Tibial artery (tissue), 4 donors: ENCODE results near the gene SLC39A8.

Experiments
- DNase-seq, 2 donors: peaks; one replicate each; pipeline ENCODE4 v3.0.0-alpha.2; 2019
- H3K27ac ChIP-seq, 2 donors: fragments of 200-600 bp; sonication (generic) in 1 of 2; 1 replicate in 1 of 2; 2 replicates in 1 of 2; pipeline ENCODE4 v1.5.1; 2018 to 2019; ENCODE audit warnings: mild to moderate bottlenecking in 1 of 2
- H3K27me3 ChIP-seq, 2 donors: fragments of 200-600 bp; sonication (generic) in 1 of 2; one replicate each; pipeline versions ENCODE4 v1.5.1 to v1.6.0; 2016 to 2019
- H3K36me3 ChIP-seq, 3 donors: fragments of 200-600 bp; sonication (generic) in 2 of 3; one replicate each; pipeline ENCODE4 v1.5.1; 2016 to 2019; ENCODE audit warnings: mild to moderate bottlenecking in 2 of 3
- H3K4me1 ChIP-seq, 4 donors: fragments of 200-600 bp; sonication (generic) in 2 of 4; 1 replicate in 3 of 4; 2 replicates in 1 of 4; pipeline ENCODE4 v1.5.1; 2016 to 2019
- H3K4me3 ChIP-seq, 2 donors: fragments of 200-600 bp; sonication (generic) in 1 of 2; 1 replicate in 1 of 2; 2 replicates in 1 of 2; pipeline ENCODE4 v1.5.1; 2018 to 2019; ENCODE audit warnings: mild to moderate bottlenecking in 2 of 2
- H3K9me3 ChIP-seq, 3 donors: fragments of 200-600 bp; sonication (generic) in 1 of 3; one replicate each; pipeline ENCODE4 v1.5.1; 2016 to 2019
- CTCF ChIP-seq, 2 experiments: fragments of 200-600 bp in 1 of 2; fragments of 450-650 bp in 1 of 2; IDR thresholded peaks; one replicate each; pipeline ENCODE4 v1.5.1; 2017 to 2019; ENCODE audit warnings: antibody characterized with exemption in 2 of 2, mild to moderate bottlenecking in 1 of 2, moderate library complexity in 1 of 2
- intact Hi-C: fragments of 100-400 bp; cut with DNase I; formaldehyde crosslinking; loops from one replicate; pipeline ENCODE4 v1.15.0; 2023; ENCODE audit warnings: low total_unique reads

The SLC39A8 gene

GRCh38 chr4:102301167-102301566, 44.1 kb downstream of the SLC39A8 start:
- Histone ChIP-seq H3K36me3 (no peaks in the 10 kb centered on the region), H3K27me3 (no peaks in the 10 kb centered on the region), H3K27ac (no peak overlapping the region), H3K9me3 (no peaks in the 10 kb centered on the region), H3K4me1 (no peaks in the 10 kb centered on the region), H3K4me3 (no peak overlapping the region)
- intact Hi-C loops, result no loop called here
- DNase-seq, result no peak
- no peak for TF ChIP-seq CTCF (IDR thresholded peaks at IDR 0.05)

GRCh38 chr4:102299354-102300107, 45.8 kb downstream of the SLC39A8 start:
- H3K4me1 ChIP-seq, result no peaks in the 10 kb centered on the region
- H3K27me3 ChIP-seq, result no peaks in the 10 kb centered on the region
- no peaks in the 10 kb centered on the region for H3K36me3 ChIP-seq
- DNase-seq, result no peak
- H3K27ac ChIP-seq, result no peak overlapping the region
- peak; percentile 37 to 48 for TF ChIP-seq CTCF (IDR thresholded peaks at IDR 0.05)
- H3K9me3 ChIP-seq, result no peaks in the 10 kb centered on the region
- no peak overlapping the region for H3K4me3 ChIP-seq
- intact Hi-C loops, result no loop called here

- Histone ChIP-seq H3K27me3 (no peaks in the 10 kb centered on the region), H3K27ac (no peak overlapping the region), H3K4me1 (no peaks in the 10 kb centered on the region), H3K36me3 (no peaks in the 10 kb centered on the region), H3K4me3 (no peak overlapping the region), H3K9me3 (no peaks in the 10 kb centered on the region)
- no peak for TF ChIP-seq CTCF (IDR thresholded peaks at IDR 0.05)
- intact Hi-C loops, result no loop called here
- DNase-seq, result no peak
Observed at GRCh38 chr4:102298716-102299115, 46.6 kb downstream of the SLC39A8 start.

- Histone ChIP-seq H3K27ac (no peak overlapping the region), H3K36me3 (no peaks in the 10 kb centered on the region), H3K9me3 (no peaks in the 10 kb centered on the region), H3K27me3 (no peaks in the 10 kb centered on the region), H3K4me1 (no peaks in the 10 kb centered on the region), H3K4me3 (no peak overlapping the region)
- DNase-seq, result no peak
- intact Hi-C loops, result no loop called here
- TF ChIP-seq CTCF (IDR thresholded peaks at IDR 0.05), result no peak
Observed at GRCh38 chr4:102295153-102295862, 50.0 kb downstream of the SLC39A8 start.

- Histone ChIP-seq H3K27ac (no peak overlapping the region), H3K27me3 (no peaks in the 10 kb centered on the region), H3K36me3 (no peaks in the 10 kb centered on the region), H3K9me3 (no peaks in the 10 kb centered on the region), H3K4me1 (no peaks in the 10 kb centered on the region), H3K4me3 (no peak overlapping the region)
- TF ChIP-seq CTCF (IDR thresholded peaks at IDR 0.05), result no peak
- DNase-seq, result no peak
- intact Hi-C loops, result no loop called here
Observed at GRCh38 chr4:102288497-102288896, 56.8 kb downstream of the SLC39A8 start.
